Panc1 (cell line): ENCODE results near the gene BRIX1. TPM values are rescaled to one million over a fixed set of nuclear protein-coding genes. Genes with fewer than 3 reads are reported as not detected.
A peak's percentile ranks its signal among the peaks of the same experiment; 100 is the strongest.

Source experiments
- ATAC-seq: fragments of 200-7000 bp; cut with Tn5 transposase; 2 replicates; pipeline ENCODE4 v1.9.1; 2020; ENCODE audit warnings: mild to moderate bottlenecking, moderate library complexity
- BruUV-seq: library from RNA; stranded (reverse); fragments of 400-500 nt; replicated peaks from 2 replicates; lab custom pipeline; 2021; lab: Mats Ljungman, UMichigan
- CTCF ChIA-PET: fragments of 300-600 bp; sonication (Branson Sonifier 250); formaldehyde crosslinking; loops from one replicate; lab custom pipeline; 2022; ENCODE audit warnings: antibody characterized with exemption; lab: Charles Lee
- POLR2A ChIA-PET: fragments of 300-600 bp; sonication (Branson Sonifier 250); formaldehyde crosslinking; loops from one replicate; lab custom pipeline; 2022; ENCODE audit warnings: antibody characterized with exemption; lab: Charles Lee
- DNase-seq: peaks from one replicate; pipeline ENCODE4 v3.0.0-alpha.2; 2010; ENCODE audit warnings: low read depth, low spot score
- H3K27ac ChIP-seq: 2 replicates; pipeline ENCODE4 v1.5.1; 2011; ENCODE audit warnings: mild to moderate bottlenecking, low read length, inconsistent platforms
- H3K27me3 ChIP-seq: fragments of 200-500 bp; sonication (Bioruptor generic); 2 replicates; pipeline ENCODE4 v1.6.0; 2014; ENCODE audit warnings: low read length, inconsistent platforms; ENCODE audit not compliant: control insufficient read depth, insufficient read depth
- H3K36me3 ChIP-seq: fragments of 200-500 bp; sonication (Bioruptor generic); 2 replicates; pipeline ENCODE4 v1.5.1; 2014; ENCODE audit warnings: inconsistent platforms, mild to moderate bottlenecking, low read length, moderate library complexity; ENCODE audit not compliant: control insufficient read depth, insufficient read depth
- H3K4me1 ChIP-seq: 2 replicates; pipeline ENCODE4 v1.5.1; 2011; ENCODE audit warnings: inconsistent platforms, mild to moderate bottlenecking, low read length, moderate library complexity; ENCODE audit not compliant: control insufficient read depth, insufficient read depth
- H3K4me3 ChIP-seq, 2 experiments: 2 replicates each; pipeline ENCODE4 v1.5.1; 2011 to 2012; ENCODE audit warnings: low read depth in 2 of 2, low read length in 2 of 2, mild to moderate bottlenecking in 2 of 2, inconsistent platforms in 1 of 2, moderate library complexity in 1 of 2
- H3K9me3 ChIP-seq: fragments of 200-500 bp; sonication (Bioruptor generic); 2 replicates; pipeline ENCODE4 v1.5.1; 2014; ENCODE audit warnings: low read depth, mild to moderate bottlenecking, inconsistent platforms, low read length, moderate library complexity; ENCODE audit not compliant: control insufficient read depth, insufficient read depth
- CTCF ChIP-seq: fragments of 450-650 bp; IDR thresholded peaks from 2 replicates; pipeline ENCODE4 v1.5.1; 2017; ENCODE audit warnings: mild to moderate bottlenecking
- POLR2AphosphoS5 ChIP-seq: IDR thresholded peaks from 2 replicates; pipeline ENCODE4 v1.6.1; 2012; ENCODE audit warnings: mild to moderate bottlenecking, low read depth, low read length, moderate library complexity
- REST ChIP-seq, 2 experiments: IDR thresholded peaks; 2 replicates each; pipeline ENCODE4 v1.6.1; 2011 to 2012; ENCODE audit warnings: low read depth in 2 of 2, control low read depth in 1 of 2, low read length in 1 of 2, mild to moderate bottlenecking in 1 of 2, moderate library complexity in 1 of 2; ENCODE audit not compliant: insufficient read depth in 1 of 2
- SIN3A ChIP-seq: IDR thresholded peaks from 2 replicates; pipeline ENCODE4 v1.6.1; 2012; ENCODE audit warnings: low read depth, mild to moderate bottlenecking, low read length, moderate library complexity, borderline replicate concordance; ENCODE audit not compliant: insufficient read depth
- TCF7L2 ChIP-seq: IDR thresholded peaks from 2 replicates; pipeline ENCODE4 v1.6.1; 2011; ENCODE audit warnings: mild to moderate bottlenecking, low read depth, low read length, inconsistent platforms
- in situ Hi-C: cut with HindIII; loops from 2 replicates; pipeline ENCODE4 v1.10.0; 2016; ENCODE audit warnings: low sequenced_read_pairs, low pct_unique_long_range_greater_than_20kb
- intact Hi-C: fragments of 100-400 bp; cut with micrococcal nuclease; formaldehyde crosslinking; loops from one replicate; pipeline ENCODE4 v1.10.0; 2022; ENCODE audit not compliant: unreplicated experiment
- total RNA-seq: library from RNA; stranded (reverse); gene quantifications from one replicate; pipeline ENCODE4 v1.2.1, GENCODE V29; 2021; ENCODE audit not compliant: unreplicated experiment

Gene BRIX1
- total RNA-seq, 1 experiment from 2014 or later: 46.6 TPM

- intact Hi-C loops: no loop called here
- no peaks in the 10 kb centered on the region for H3K27me3 ChIP-seq
- TF ChIP-seq REST (IDR thresholded peaks at IDR 0.05; ENCODE audit: insufficient read depth in 1 of 2, low read depth in 2 of 2, low read length in 1 of 2) (no peak), SIN3A (no peak), TCF7L2 (no peak), CTCF (no peak), POLR2AphosphoS5 (no peak)
- ATAC-seq (no peak), DNase-seq (no peak)
- H3K27ac ChIP-seq: no peak overlapping the region
- CTCF ChIA-PET: no interaction called here
- no peaks in the 10 kb centered on the region for H3K4me1 ChIP-seq
- no peaks in the 10 kb centered on the region for H3K9me3 ChIP-seq
- H3K36me3 ChIP-seq: no peaks in the 10 kb centered on the region
- POLR2A ChIA-PET: no interaction called here
- BruUV-seq: no TSS peak
- in situ Hi-C loops: no loop called here
- no peak overlapping the region for H3K4me3 ChIP-seq
Observed at GRCh38 chr5:34900652-34901051, 14.9 kb upstream of the BRIX1 start.

GRCh38 chr5:34903260-34903659 lies 12.3 kb upstream of the BRIX1 start:
- no peaks in the 10 kb centered on the region for H3K27me3 ChIP-seq
- H3K27ac ChIP-seq: no peak overlapping the region
- ChIA-PET CTCF (interaction anchor here (0.9 kb wide), 1 partner anchor 417 kb away, joined by 4 read pairs; no protein-coding TSS in a partner anchor), POLR2A (interaction anchor here (1.1 kb wide), 1 partner anchor 65 kb away, joined by 6 read pairs; the partner anchor contains the start of gene TTC23L)
- no peak for TF ChIP-seq CTCF
- no peaks in the 10 kb centered on the region for H3K36me3 ChIP-seq
- H3K4me1 ChIP-seq: no peaks in the 10 kb centered on the region
- no peak overlapping the region for H3K4me3 ChIP-seq
- H3K9me3 ChIP-seq: no peaks in the 10 kb centered on the region
- intact Hi-C loops: no loop called here
- ATAC-seq (no peak), DNase-seq (no peak)
- BruUV-seq: TSS peak; percentile 10
- in situ Hi-C loops: no loop called here
